Activated CD8-positive, alpha-beta T cell treated with anti-CD3 and anti-CD28 coated beads for 36 hours (primary cell): Measurements from ENCODE around the gene ARHGAP4. TPM values are rescaled to one million over a fixed set of nuclear protein-coding genes. Genes with fewer than 3 reads are reported as not detected.

ENCODE experiments used
- ATAC-seq: fragments of 200-7000 bp; cut with Tn5 transposase; one replicate; pipeline ENCODE4 v1.10.0; 2021; ENCODE audit warnings: mild to moderate bottlenecking, moderate library complexity
- CTCF ChIA-PET: fragments of 350-600 bp; sonication (Branson Sonifier 250); formaldehyde crosslinking; loops from one replicate; lab custom pipeline; 2021; ENCODE audit warnings: antibody characterized with exemption; lab: Charles Lee
- POLR2A ChIA-PET: fragments of 350-600 bp; sonication (Branson Sonifier 250); formaldehyde crosslinking; loops from one replicate; lab custom pipeline; 2021; ENCODE audit warnings: antibody characterized with exemption; lab: Charles Lee
- DNase-seq: peaks from one replicate; pipeline ENCODE4 v3.0.0-alpha.2; 2020
- H3K27ac Mint-ChIP-seq: one replicate; pipeline ENCODE4 v1.8.0; 2021; ENCODE audit warnings: mild to moderate bottlenecking, mixed read lengths
- H3K27me3 Mint-ChIP-seq: one replicate; pipeline ENCODE4 v1.8.0; 2021; ENCODE audit warnings: mixed read lengths
- H3K36me3 Mint-ChIP-seq: one replicate; pipeline ENCODE4 v1.8.0; 2021; ENCODE audit warnings: low read depth, mixed read lengths
- H3K4me1 Mint-ChIP-seq: one replicate; pipeline ENCODE4 v1.8.0; 2021; ENCODE audit warnings: low read depth, mixed read lengths
- H3K4me3 Mint-ChIP-seq: one replicate; pipeline ENCODE4 v1.8.0; 2021; ENCODE audit warnings: mild to moderate bottlenecking, moderate library complexity, mixed read lengths
- H3K9me3 Mint-ChIP-seq: one replicate; pipeline ENCODE4 v1.8.0; 2021; ENCODE audit warnings: mixed read lengths
- intact Hi-C: fragments of 100-400 bp; cut with micrococcal nuclease; formaldehyde crosslinking; loops from one replicate; pipeline ENCODE4 v1.10.0; 2022
- total RNA-seq, 2 experiments: library from RNA; stranded (reverse); gene quantifications; one replicate each; pipeline ENCODE4 v1.2.3, GENCODE V29; 2021
- TF ChIP-seq, protein P1 (sequence below): fragments of 200-600 bp; IDR thresholded peaks from one replicate; pipeline ENCODE4 v1.8.0; 2022; ENCODE audit warnings: antibody characterized with exemption, mild to moderate bottlenecking

Gene ARHGAP4
- total RNA-seq, 2 experiments from 2014 or later = 128 to 130 TPM

DNA sequence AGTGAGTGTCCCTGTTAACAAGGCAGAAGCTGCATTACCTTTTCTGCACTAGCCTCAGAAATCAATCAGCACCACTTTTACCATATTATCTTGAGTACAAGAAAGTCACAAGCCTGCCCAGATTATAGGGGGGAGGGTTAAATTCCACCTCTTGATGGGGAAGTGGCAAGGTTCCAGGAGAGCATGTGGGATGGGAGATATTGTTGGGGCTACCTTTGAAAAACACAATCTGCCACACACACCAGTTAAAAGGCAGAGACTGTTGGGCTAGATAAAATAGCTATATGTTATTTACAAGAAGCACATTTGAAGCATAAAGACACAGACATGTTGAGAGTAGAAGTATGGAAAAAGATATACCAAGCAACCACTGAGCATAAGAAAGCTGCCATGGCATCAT lies 28.2 kb downstream of the ARHGAP4 start:
- intact Hi-C loops = no loop called here
- CTCF ChIA-PET = no interaction called here
- Mint-ChIP-seq H3K4me1 (peaks cover 22% of the 10 kb centered on the region), H3K36me3 (peaks cover 1% of the 10 kb centered on the region), H3K27me3 (no peaks in the 10 kb centered on the region), H3K9me3 (no peaks in the 10 kb centered on the region), H3K27ac (no peak overlapping the region), H3K4me3 (no peak overlapping the region)
- TF ChIP-seq, protein P1, sequence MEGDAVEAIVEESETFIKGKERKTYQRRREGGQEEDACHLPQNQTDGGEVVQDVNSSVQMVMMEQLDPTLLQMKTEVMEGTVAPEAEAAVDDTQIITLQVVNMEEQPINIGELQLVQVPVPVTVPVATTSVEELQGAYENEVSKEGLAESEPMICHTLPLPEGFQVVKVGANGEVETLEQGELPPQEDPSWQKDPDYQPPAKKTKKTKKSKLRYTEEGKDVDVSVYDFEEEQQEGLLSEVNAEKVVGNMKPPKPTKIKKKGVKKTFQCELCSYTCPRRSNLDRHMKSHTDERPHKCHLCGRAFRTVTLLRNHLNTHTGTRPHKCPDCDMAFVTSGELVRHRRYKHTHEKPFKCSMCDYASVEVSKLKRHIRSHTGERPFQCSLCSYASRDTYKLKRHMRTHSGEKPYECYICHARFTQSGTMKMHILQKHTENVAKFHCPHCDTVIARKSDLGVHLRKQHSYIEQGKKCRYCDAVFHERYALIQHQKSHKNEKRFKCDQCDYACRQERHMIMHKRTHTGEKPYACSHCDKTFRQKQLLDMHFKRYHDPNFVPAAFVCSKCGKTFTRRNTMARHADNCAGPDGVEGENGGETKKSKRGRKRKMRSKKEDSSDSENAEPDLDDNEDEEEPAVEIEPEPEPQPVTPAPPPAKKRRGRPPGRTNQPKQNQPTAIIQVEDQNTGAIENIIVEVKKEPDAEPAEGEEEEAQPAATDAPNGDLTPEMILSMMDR = no peak
- no peak for ATAC-seq
- POLR2A ChIA-PET = no interaction called here
- no peak for DNase-seq

DNA sequence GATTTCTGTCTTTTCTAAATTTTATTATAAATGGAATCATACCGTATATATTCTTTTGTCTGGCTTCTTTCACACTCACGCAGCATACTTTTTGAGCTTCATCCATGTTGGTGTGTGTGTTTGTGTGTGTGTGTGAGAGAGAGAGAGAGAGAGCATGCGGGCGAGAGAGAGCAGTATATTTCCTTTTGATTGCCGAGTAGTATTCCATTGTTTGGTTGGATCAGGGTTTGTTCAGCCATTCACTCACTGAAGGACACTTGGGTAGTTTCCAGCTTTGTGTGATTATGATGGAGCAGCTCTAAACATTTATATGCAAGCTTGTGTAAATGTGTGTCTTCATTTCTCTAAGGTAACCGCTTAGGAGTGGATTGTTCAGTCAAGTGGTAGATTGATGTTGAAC lies 36.9 kb downstream of the ARHGAP4 start:
- TF ChIP-seq, protein P1 = no peak
- ChIA-PET CTCF (interaction anchor here (1.0 to 2.2 kb wide), 2 partner anchors 11 to 125 kb away, joined by 3 to 5 read pairs; partner anchors contain the start of gene PLXNB3), POLR2A (interaction anchor here (1.2 to 1.3 kb wide), 2 partner anchors 11 to 163 kb away, joined by 3 to 4 read pairs; no protein-coding TSS in a partner anchor)
- DNase-seq = no peak
- intact Hi-C loops = no loop called here
- ATAC-seq = no peak
- Mint-ChIP-seq H3K36me3 (no peaks in the 10 kb centered on the region), H3K4me1 (peaks cover 2% of the 10 kb centered on the region), H3K27ac (no peak overlapping the region), H3K9me3 (no peaks in the 10 kb centered on the region), H3K27me3 (peaks cover 20% of the 10 kb centered on the region), H3K4me3 (no peak overlapping the region)

DNA sequence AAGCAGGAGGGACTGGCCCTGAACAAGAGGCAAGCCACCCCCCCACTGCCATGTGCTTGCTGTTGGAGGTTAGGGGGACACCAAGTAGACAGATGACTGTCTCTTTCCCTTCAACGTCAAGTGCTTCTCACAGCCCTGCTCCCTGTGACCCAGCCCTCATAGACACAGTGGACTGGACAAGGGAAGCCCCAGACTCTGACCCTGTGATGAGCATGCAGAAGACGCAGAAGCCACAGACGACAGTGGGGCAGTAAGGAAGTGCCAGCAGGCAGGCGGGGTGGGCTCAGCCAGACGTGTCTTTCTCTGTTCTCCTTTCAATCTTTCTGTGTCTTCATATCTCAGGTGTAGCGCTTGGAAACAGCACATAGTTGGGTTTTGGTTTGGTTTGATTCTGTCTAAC lies 37.7 kb downstream of the ARHGAP4 start:
- no peak for ATAC-seq
- Mint-ChIP-seq H3K4me1 (peaks cover 2% of the 10 kb centered on the region), H3K4me3 (no peak overlapping the region), H3K9me3 (no peaks in the 10 kb centered on the region), H3K36me3 (no peaks in the 10 kb centered on the region), H3K27me3 (peaks cover 22% of the 10 kb centered on the region), H3K27ac (no peak overlapping the region)
- intact Hi-C loops = no loop called here
- TF ChIP-seq, protein P1 = no peak
- no peak for DNase-seq
- ChIA-PET POLR2A (interaction anchor here (1.2 to 1.3 kb wide), 2 partner anchors 12 to 162 kb away, joined by 3 to 4 read pairs; no protein-coding TSS in a partner anchor), CTCF (interaction anchor here (2.2 kb wide), 1 partner anchor 124 kb away, joined by 5 read pairs; the partner anchor contains the start of gene PLXNB3)

DNA sequence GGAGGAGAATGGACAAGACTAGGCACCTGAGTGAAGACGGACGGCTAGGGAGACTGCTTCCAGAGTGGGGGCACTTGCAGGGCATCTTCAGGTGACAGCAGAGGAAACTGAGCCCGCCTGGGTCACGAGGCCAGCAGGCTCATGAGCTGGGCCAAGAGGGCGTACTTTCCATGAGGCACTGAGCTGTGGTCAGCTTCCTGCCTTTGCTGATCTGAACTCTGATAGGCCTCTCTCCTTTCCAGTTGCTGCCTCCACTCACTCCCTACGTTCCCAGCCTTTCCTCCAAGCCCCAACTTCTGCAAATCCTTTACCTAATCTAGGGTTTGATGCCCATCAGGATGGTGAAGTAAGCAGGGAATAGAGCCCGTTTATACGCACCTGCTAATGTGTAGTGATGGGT lies 38.7 kb downstream of the ARHGAP4 start:
- H3K4me3 Mint-ChIP-seq = no peak overlapping the region
- no peaks in the 10 kb centered on the region for H3K36me3 Mint-ChIP-seq
- H3K27me3 Mint-ChIP-seq = peaks cover 22% of the 10 kb centered on the region
- no peak for ATAC-seq
- DNase-seq = no peak
- H3K4me1 Mint-ChIP-seq = peaks cover 2% of the 10 kb centered on the region
- ChIA-PET POLR2A (interaction anchor here (0.7 kb wide), 1 partner anchor 88 kb away, joined by 3 read pairs; no protein-coding TSS in a partner anchor), CTCF (no interaction called here)
- TF ChIP-seq, protein P1 = no peak
- no peaks in the 10 kb centered on the region for H3K9me3 Mint-ChIP-seq
- intact Hi-C loops = no loop called here
- H3K27ac Mint-ChIP-seq = no peak overlapping the region

DNA sequence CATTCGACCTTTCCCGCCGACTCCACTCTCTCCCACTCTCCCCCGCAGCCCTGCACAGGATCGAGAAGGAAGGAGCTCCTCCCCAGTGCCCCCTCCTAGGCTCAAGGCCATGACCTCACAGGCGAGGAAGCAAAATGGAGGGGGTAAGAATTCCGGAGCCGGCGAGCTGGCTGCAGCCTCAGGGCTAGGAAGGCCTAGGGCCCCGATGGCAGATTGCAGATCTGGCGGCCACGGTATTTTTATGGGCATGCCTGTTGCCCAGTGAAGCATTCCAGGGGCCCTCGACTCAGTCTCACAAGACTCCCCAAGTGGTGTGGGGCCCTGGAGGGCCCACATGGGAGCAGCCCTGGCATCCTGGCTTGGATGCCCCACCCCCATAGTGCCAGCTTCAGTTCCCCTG lies 39.1 kb downstream of the ARHGAP4 start:
- Mint-ChIP-seq H3K4me3 (no peak overlapping the region), H3K9me3 (no peaks in the 10 kb centered on the region), H3K36me3 (no peaks in the 10 kb centered on the region), H3K27ac (no peak overlapping the region), H3K27me3 (peaks cover 23% of the 10 kb centered on the region), H3K4me1 (peaks cover 2% of the 10 kb centered on the region)
- DNase-seq = no peak
- no peak for ATAC-seq
- ChIA-PET POLR2A (interaction anchor here (0.7 kb wide), 1 partner anchor 87 kb away, joined by 3 read pairs; no protein-coding TSS in a partner anchor), CTCF (no interaction called here)
- TF ChIP-seq, protein P1 = no peak
- intact Hi-C loops = no loop called here
